Endodermal cell (in vitro differentiated cells): ENCODE data around the gene TFR2. TPM values are rescaled to one million over a fixed set of nuclear protein-coding genes. Genes with fewer than 3 reads are reported as not detected.

Experiments
- DNase-seq: peaks from one replicate; pipeline ENCODE4 v3.0.0-alpha.2; 2017
- H3K27ac ChIP-seq: 2 replicates; pipeline ENCODE4 v1.5.1; 2013; ENCODE audit warnings: mild to moderate bottlenecking, low read depth, low read length, moderate library complexity
- H3K27me3 ChIP-seq: 2 replicates; pipeline ENCODE4 v1.6.1; 2013; ENCODE audit warnings: mild to moderate bottlenecking, low read length, moderate library complexity; ENCODE audit not compliant: insufficient read depth, control insufficient read depth, poor library complexity, severe bottlenecking
- H3K36me3 ChIP-seq: 2 replicates; pipeline ENCODE4 v1.7.0; 2013; ENCODE audit warnings: mild to moderate bottlenecking, low read length, moderate library complexity; ENCODE audit not compliant: control insufficient read depth, insufficient read depth
- H3K4me1 ChIP-seq: one replicate; pipeline ENCODE4 v1.7.0; 2013; ENCODE audit warnings: low read length; ENCODE audit not compliant: control insufficient read depth, insufficient read depth
- H3K4me3 ChIP-seq: 2 replicates; pipeline ENCODE4 v1.5.1; 2013; ENCODE audit warnings: mild to moderate bottlenecking, low read length, moderate library complexity
- H3K9ac ChIP-seq: 2 replicates; pipeline ENCODE4 v1.6.1; 2013; ENCODE audit warnings: mild to moderate bottlenecking, low read length, moderate library complexity; ENCODE audit not compliant: poor library complexity, severe bottlenecking; ENCODE audit errors: extremely low read depth
- H3K9me3 ChIP-seq: 2 replicates; pipeline ENCODE4 v1.6.1; 2013; ENCODE audit warnings: mild to moderate bottlenecking, low read length, moderate library complexity; ENCODE audit not compliant: control insufficient read depth
- H3K27ac Mint-ChIP-seq: 2 replicates; pipeline ENCODE4 v1.8.0; 2020; ENCODE audit warnings: mixed read lengths
- H3K27me3 Mint-ChIP-seq: 2 replicates; pipeline ENCODE4 v1.8.0; 2021; ENCODE audit warnings: mild to moderate bottlenecking, mixed read lengths; ENCODE audit not compliant: insufficient read depth
- H3K36me3 Mint-ChIP-seq: 2 replicates; pipeline ENCODE4 v1.8.0; 2020; ENCODE audit warnings: low read depth, mixed read lengths
- H3K4me1 Mint-ChIP-seq: 2 replicates; pipeline ENCODE4 v1.8.0; 2020; ENCODE audit warnings: mixed read lengths
- H3K4me3 Mint-ChIP-seq: 2 replicates; pipeline ENCODE4 v1.8.0; 2020; ENCODE audit warnings: mild to moderate bottlenecking, moderate library complexity, mixed read lengths
- H3K9me3 Mint-ChIP-seq: 2 replicates; pipeline ENCODE4 v1.8.0; 2020; ENCODE audit warnings: mild to moderate bottlenecking, mixed read lengths
- CTCF ChIP-seq: fragments of 200-600 bp; sonication (generic); conservative IDR thresholded peaks from 2 replicates; pipeline ENCODE4 v1.5.0; 2021; ENCODE audit warnings: antibody characterized with exemption, mild to moderate bottlenecking
- WGBS, 2 experiments: methylation state at CpG; one replicate each; pipeline versions ENCODE4 v1.1.5 to v1.1.7; 2013; ENCODE audit warnings: missing lambda C conversion rate in 2 of 2, mixed read lengths in 1 of 2; ENCODE audit not compliant: insufficient coverage in 1 of 2, insufficient read length in 1 of 2; 5-methylcytosine and 5-hydroxymethylcytosine counted together
- total RNA-seq, 2 donors: library from RNA; stranded (reverse); fragmentation: NEBNext Ultra II Directional in 1 of 2; extraction: Animal tissue kit (Norgen Biotek cat#: 25700) in 1 of 2; gene quantifications; 2 replicates in 1 of 2; 3 replicates in 1 of 2; pipeline ENCODE4 v1.2.1, GENCODE V29; 2021

TFR2 gene
- total RNA-seq, 2 donors from 2014 or later, result 1.4 to 2.1 TPM

- Histone ChIP-seq H3K36me3 (no peaks in the 10 kb centered on the region), H3K4me1 (peaks cover 5% of the 10 kb centered on the region), H3K27me3 (peaks cover 18% of the 10 kb centered on the region), H3K4me3 (peak overlapping the region; percentile 70), H3K9ac (no peak overlapping the region), H3K27ac (no peak overlapping the region), H3K9me3 (no peaks in the 10 kb centered on the region)
- peak; percentile 90 for DNase-seq
- no peak for TF ChIP-seq CTCF
- Mint-ChIP-seq H3K4me3 (peak overlapping the region; percentile 62), H3K27me3 (peaks cover 31% of the 10 kb centered on the region), H3K36me3 (no peaks in the 10 kb centered on the region), H3K27ac (no peak overlapping the region), H3K9me3 (no peaks in the 10 kb centered on the region), H3K4me1 (peaks cover 19% of the 10 kb centered on the region)
- WGBS, 2 experiments, result 13 to 58% methylated on average over 3 to 19 of the region's 21 CpGs
Observed at GRCh38 chr7:100602889-100603725, 38.2 kb downstream of the TFR2 start.

- Histone ChIP-seq H3K27me3 (peaks cover 10% of the 10 kb centered on the region), H3K4me1 (peaks cover 5% of the 10 kb centered on the region), H3K9ac (no peak overlapping the region), H3K27ac (no peak overlapping the region), H3K9me3 (no peaks in the 10 kb centered on the region), H3K4me3 (no peak overlapping the region), H3K36me3 (no peaks in the 10 kb centered on the region)
- Mint-ChIP-seq H3K36me3 (no peaks in the 10 kb centered on the region), H3K27ac (no peak overlapping the region), H3K9me3 (no peaks in the 10 kb centered on the region), H3K4me1 (peaks cover 19% of the 10 kb centered on the region), H3K4me3 (no peak overlapping the region), H3K27me3 (peaks cover 19% of the 10 kb centered on the region)
- no peak for TF ChIP-seq CTCF
- 69 to 87% methylated on average over 7 to 9 of the region's 9 CpGs for WGBS, 2 experiments
- no peak for DNase-seq
Observed at GRCh38 chr7:100600730-100601038, 40.7 kb downstream of the TFR2 start.

- H3K9ac ChIP-seq, result no peak overlapping the region
- peaks cover 4% of the 10 kb centered on the region for H3K27me3 ChIP-seq
- Mint-ChIP-seq H3K9me3 (no peaks in the 10 kb centered on the region), H3K27me3 (peaks cover 14% of the 10 kb centered on the region), H3K27ac (no peak overlapping the region), H3K4me3 (no peak overlapping the region), H3K4me1 (peaks cover 16% of the 10 kb centered on the region), H3K36me3 (no peaks in the 10 kb centered on the region)
- H3K4me3 ChIP-seq, result no peak overlapping the region
- WGBS, 2 experiments, result 82 to 95% methylated on average over 8 to 18 of the region's 18 CpGs
- no peaks in the 10 kb centered on the region for H3K9me3 ChIP-seq
- H3K4me1 ChIP-seq, result peaks cover under 1% of the 10 kb centered on the region
- H3K27ac ChIP-seq, result no peak overlapping the region
- peak; percentile 50 for TF ChIP-seq CTCF
- no peak for DNase-seq
- H3K36me3 ChIP-seq, result no peaks in the 10 kb centered on the region
Observed at GRCh38 chr7:100599911-100600729, 41.2 kb downstream of the TFR2 start.
